Measurements from ENCODE around the gene KIAA1755.

Gene KIAA1755, protein sequence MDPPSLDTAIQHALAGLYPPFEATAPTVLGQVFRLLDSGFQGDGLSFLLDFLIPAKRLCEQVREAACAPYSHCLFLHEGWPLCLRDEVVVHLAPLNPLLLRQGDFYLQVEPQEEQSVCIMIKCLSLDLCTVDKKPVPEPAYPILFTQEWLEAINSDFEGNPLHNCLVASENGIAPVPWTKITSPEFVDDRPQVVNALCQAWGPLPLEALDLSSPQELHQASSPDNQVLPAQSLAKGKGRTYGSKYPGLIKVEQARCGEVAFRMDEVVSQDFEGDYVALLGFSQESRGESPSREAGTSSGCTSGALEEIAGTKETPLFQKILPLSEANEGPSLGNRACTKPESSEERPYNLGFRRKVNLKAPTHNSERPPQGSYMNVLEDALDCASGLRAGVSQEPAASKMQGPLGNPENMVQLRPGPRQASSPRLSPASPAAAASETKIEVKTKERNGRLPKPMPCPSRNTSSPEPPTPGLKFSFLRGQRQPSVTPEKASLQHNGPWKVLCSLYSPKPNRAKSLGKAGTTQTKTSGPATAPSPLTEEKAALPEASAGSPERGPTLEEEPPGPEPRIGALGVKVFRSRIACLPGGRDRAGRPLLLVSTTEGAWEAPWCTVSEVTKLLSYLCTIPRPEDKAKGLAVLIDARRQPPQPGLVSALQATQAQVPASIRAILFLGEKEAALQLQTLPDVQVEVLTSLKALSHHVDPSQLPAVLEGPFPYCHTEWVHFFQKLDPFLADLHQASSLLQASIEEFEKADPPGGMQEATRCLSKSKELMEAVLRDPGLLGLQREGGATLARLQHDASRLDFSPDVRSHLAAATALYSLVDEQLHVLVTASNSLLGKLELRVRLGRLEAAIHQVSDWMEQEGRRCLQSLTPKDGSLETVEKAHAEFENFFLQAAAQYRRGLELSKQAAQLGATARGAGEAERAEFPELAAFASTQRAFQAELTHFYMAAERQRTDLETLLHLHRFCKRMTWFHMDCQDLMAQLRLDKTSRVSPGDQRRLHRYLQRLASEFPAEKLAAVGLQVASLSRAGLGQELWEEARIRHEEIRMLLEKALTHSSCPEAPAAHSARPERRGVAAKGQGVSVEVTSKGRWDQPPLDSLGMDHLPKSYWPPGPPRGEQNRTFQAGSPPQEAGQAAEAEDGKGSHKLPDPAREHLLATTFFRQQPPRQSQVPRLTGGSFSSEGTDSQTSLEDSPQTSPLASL

DNA sequence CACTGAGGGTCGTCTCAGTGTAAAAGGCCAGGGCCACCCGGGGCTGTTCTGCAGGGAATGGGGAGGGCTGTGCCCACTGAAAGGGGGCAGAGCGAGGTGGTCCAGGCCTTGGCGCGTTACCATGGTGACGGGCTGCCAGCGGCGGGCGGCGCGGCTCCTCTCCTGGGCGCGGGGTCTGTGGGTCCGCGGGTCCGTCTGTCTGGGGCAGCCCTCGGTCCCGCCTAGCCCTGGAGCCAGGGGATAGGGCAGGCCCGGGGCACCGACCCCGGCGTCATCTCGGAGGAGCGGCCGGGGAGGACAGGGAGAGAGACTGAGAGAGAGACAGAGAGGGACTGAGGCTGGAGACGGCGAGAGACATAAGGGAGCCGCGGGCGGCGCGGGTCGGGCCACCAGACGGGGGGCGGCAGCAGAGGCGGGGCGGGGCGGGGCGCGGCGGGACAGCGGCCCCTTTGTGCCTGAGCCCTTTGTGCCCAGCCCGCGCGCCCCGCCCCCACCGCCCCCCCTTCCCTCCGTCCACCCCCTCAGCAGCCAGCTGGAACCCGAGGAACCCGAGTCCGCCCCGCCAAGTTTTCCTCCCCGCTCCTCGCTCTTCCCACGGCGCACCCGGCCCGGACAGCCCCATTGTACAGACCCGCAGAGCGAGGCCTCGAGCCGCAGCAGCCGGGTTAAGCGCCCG is at the start of gene KIAA1755:
Gene KIAA1755, minus strand, starts transcription at position 358 of the 676 bp plus-strand sequence. Its CDS starts 235 bp downstream, at position 123.
- DNase-seq (ENCODE audit: low read depth in 2 of 2, low spot score in 1 of 2) = no peak

- no peak for DNase-seq (ENCODE audit: low read depth in 2 of 2, low spot score in 1 of 2)
These were observed 47.9 kb upstream of the KIAA1755 start for GRCh38 chr20:38308447-38308846.

DNA sequence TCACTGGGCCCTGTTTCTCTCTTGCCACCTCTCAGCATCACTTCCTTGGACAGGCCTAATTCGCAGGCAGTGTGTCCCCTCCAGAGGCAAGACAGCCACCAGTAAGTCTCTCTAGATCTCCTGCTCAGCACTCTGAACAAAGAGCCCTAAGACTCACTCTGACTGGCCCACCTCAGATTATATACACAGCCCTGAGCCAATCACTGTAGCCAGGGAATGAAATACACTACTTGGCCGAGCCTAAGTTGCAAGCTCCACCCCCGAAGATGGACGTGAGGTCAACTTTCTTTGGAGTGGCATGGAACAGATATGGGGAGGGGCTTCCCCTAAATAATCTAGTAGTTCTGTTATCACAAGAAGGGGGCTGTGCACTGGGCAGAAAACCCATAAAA is 47.5 kb upstream of the KIAA1755 start:
- no peak for DNase-seq (ENCODE audit: low read depth in 2 of 2, low spot score in 1 of 2)

DNA sequence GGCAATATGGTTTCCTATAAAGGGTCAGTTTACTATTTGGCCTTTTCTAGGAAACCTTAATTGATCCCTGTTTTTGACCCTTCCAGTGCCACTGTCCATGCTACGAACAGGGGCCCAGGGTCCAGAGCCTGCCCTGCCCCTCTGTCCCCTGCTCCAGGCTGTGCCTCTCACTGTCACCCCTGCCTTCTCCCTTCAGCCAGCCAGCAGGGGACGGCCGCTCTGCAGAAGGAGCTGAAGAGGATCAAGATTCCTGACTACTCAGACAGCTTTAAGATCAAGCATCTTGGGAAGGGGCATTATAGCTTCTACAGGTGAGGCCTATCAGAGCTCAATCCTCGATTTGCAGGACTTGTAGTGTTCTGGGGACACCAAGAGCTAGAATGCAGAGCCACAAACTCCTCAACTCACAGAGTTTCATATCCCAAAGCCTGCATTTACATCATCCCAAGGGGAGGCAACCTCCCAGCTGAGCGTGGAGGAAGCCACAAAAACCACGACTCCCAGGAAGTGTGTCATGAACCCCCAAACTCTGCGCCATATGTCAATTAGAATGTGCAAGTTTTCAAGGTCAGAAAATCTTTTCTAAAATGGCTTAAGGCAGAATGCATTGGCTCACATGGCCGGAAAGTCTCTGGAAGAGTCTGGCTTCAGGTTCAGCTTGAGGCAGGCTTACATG is 47.0 kb upstream of the KIAA1755 start:
- DNase-seq (ENCODE audit: low read depth in 2 of 2, low spot score in 1 of 2) = no peak

DNA sequence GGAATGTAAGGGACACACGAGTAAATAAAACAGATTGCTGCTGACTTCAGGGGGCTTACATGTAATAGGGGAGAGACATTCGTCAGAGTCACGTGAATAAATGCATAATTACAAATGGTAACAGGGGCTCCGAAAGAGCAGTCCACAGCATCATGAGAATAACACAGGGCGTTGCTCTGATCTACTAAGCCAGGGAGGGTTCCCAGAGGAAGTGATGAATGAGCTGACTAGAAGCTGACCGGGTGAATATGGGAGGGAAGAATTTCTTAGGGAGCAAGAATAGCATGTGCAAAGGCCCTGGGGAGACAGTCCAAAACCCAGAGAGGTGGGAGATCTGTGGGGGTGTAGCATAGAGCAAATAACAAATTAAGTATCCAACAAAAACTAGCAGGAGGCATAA is 45.8 kb upstream of the KIAA1755 start:
- no peak for DNase-seq (ENCODE audit: low read depth in 2 of 2, low spot score in 1 of 2)

DNA sequence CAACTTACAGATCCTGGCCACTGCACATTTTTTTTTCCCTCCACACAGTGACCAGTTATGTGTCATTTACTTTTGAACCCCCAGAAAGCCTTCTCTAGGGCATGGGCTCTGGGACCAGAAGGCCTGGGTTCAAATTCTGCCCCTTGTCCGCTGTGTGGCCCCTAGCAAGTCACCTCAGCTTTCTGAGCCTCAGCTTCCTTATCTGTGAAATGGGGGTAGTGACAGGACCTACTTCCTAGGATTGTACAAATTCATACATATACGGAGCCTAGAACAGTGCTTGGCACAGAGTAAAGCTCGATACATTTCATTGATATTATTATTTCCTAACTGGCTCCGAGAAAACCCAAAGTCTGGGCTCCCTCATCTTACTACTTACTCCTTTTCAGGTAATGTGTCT is 45.0 kb upstream of the KIAA1755 start:
- DNase-seq (ENCODE audit: low read depth in 2 of 2, low spot score in 1 of 2) = no peak

GRCh38 chr20:38304845-38305447 is 44.4 kb upstream of the KIAA1755 start:
- no peak for DNase-seq (ENCODE audit: low read depth in 2 of 2, low spot score in 1 of 2)

- no peak for DNase-seq (ENCODE audit: low read depth in 2 of 2, low spot score in 1 of 2)
These were observed 43.4 kb upstream of the KIAA1755 start, which contains the start of gene BPI for GRCh38 chr20:38303908-38304379. BPI (plus strand) TSS chr20:38304156; CDS start chr20:38304224, 68 bp downstream.

GRCh38 chr20:38302786-38303185 is 42.3 kb upstream of the KIAA1755 start:
- DNase-seq (ENCODE audit: low read depth in 2 of 2, low spot score in 1 of 2) = no peak

DNA sequence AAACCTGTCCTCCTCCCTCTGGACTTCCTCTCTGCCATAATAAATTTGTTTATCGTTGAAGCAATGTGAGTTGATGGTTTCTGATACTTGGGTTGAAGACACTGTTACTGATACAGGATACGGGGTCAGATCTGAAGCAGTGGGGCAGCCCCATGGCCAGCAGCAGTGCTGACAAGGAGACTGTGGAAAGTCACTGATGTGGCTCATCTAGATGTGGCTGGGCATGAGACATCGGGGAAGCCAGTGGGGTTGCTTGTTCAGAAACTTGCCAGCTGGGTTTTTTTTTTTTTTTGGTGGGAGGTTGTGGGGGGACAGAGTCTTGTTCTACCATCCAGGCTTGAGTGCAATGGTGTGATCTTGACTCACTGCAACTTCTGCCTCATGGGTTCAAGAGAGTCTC is 40.8 kb upstream of the KIAA1755 start:
- no peak for DNase-seq (ENCODE audit: low read depth in 2 of 2, low spot score in 1 of 2)

GRCh38 chr20:38300438-38300837 is 39.9 kb upstream of the KIAA1755 start:
- DNase-seq (ENCODE audit: low read depth in 2 of 2, low spot score in 1 of 2) = no peak

- no peak for DNase-seq (ENCODE audit: low read depth in 2 of 2, low spot score in 1 of 2)
These were observed 39.4 kb upstream of the KIAA1755 start for GRCh38 chr20:38299963-38300362.

GRCh38 chr20:38298768-38299288 is 38.3 kb upstream of the KIAA1755 start:
- no peak for DNase-seq (ENCODE audit: low read depth in 2 of 2, low spot score in 1 of 2)

- DNase-seq (ENCODE audit: low read depth in 2 of 2, low spot score in 1 of 2) = no peak
These were observed 37.6 kb upstream of the KIAA1755 start for GRCh38 chr20:38297916-38298674.

DNA sequence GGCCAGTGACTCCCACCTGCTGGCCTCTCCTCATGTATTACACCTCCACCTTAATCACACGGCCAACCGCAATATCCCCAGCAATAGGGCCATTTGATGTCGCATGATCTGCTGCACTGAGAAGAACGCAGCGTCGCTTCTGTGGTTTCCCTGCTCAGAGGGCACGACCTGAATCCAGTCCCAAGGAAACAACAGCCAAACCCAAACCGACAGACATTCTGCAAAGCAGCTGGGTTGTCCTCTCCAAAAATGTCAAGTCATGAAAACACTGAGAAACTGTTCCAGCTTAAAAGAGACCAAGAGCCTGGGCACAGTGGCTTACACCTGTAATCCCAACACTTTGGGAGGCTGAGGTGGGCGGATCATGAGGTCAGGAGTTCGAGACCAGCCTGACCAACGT is 35.9 kb upstream of the KIAA1755 start:
- no peak for DNase-seq (ENCODE audit: low read depth in 2 of 2, low spot score in 1 of 2)

- DNase-seq (ENCODE audit: low read depth in 2 of 2, low spot score in 1 of 2) = no peak
These were observed 35.3 kb upstream of the KIAA1755 start for GRCh38 chr20:38295811-38296210.

DNA sequence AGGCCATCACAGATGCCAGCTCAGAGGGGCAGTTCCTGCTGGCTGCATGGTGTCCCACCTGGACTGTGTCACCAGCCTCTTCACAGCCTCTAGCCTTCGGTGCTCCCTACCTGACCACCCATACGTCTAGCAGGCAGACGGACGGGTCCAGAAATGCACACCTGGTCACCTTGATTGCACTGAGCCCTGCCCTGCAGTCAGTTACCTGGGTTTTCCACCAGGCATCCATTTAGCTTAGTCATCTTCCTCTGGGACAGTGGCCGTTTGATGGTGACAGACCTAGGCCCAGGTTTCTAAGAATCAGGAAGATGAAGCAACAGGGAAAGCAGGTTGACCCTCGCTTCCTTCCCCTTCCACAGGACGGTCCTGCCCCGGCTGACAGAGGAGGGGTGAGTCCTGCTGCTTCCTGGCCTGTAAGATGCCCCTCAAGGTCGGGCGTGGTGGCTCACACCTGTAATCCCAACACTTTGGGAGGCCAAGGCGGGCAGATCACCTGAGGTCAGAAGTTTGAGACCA is 33.6 kb upstream of the KIAA1755 start:
- DNase-seq (ENCODE audit: low read depth in 2 of 2, low spot score in 1 of 2) = no peak

- no peak for DNase-seq (ENCODE audit: low read depth in 2 of 2, low spot score in 1 of 2)
These were observed 33.0 kb upstream of the KIAA1755 start for GRCh38 chr20:38293491-38294065.

All from stimulated activated CD8-positive, alpha-beta memory T cell treated with anti-CD3 and anti-CD28 coated beads, Interleukin-4, amount 100 ng/mL, for 4 hours (primary cell).